ENCODE measurements around the gene MTMR6. TPM values are rescaled to one million over a fixed set of nuclear protein-coding genes. Genes with fewer than 3 reads are reported as not detected.

Gene MTMR6
- total RNA-seq, 1 experiment from 2014 or later: 28.9 TPM

DNA sequence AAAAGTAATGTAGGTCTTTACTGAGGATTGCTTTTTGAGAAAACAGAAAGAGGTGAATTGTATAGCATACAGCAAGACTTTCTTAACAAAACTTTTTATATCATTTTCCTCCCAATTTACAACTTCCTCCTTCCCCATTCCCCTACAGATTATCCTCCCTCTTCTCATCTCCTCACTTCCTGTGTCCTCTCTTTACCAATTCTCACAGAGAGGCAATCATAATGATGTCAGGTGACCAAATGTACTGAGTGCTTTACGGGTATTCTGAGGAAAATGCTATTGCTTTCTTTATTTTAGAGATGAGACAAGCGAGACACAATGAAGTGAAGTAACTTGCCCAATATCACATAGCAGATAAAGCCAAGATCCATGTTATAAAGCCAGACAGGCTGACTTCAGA lies 1.7 kb upstream of the MTMR6 start:
- TF ChIP-seq EZH2 (IDR thresholded peaks at IDR 0.05; ENCODE audit: borderline replicate concordance, low read depth, low read length, poor library complexity, severe bottlenecking): no peak
- TF ChIP-seq, protein P1, sequence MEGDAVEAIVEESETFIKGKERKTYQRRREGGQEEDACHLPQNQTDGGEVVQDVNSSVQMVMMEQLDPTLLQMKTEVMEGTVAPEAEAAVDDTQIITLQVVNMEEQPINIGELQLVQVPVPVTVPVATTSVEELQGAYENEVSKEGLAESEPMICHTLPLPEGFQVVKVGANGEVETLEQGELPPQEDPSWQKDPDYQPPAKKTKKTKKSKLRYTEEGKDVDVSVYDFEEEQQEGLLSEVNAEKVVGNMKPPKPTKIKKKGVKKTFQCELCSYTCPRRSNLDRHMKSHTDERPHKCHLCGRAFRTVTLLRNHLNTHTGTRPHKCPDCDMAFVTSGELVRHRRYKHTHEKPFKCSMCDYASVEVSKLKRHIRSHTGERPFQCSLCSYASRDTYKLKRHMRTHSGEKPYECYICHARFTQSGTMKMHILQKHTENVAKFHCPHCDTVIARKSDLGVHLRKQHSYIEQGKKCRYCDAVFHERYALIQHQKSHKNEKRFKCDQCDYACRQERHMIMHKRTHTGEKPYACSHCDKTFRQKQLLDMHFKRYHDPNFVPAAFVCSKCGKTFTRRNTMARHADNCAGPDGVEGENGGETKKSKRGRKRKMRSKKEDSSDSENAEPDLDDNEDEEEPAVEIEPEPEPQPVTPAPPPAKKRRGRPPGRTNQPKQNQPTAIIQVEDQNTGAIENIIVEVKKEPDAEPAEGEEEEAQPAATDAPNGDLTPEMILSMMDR (conservative IDR thresholded peaks at IDR 0.05; ENCODE audit: low read depth, low read length): no peak
- H3K27ac ChIP-seq (ENCODE audit: low read depth, low read length, poor library complexity, severe bottlenecking): peak overlapping the region; percentile 66
- H3K36me3 ChIP-seq (ENCODE audit: insufficient read depth, low read length, poor library complexity, severe bottlenecking): no peaks in the 10 kb centered on the region
- intact Hi-C loops (cut with micrococcal nuclease; ENCODE audit: unreplicated experiment): loop anchor here (5.0 kb wide), 1 partner anchor 117 kb away; the partner anchor contains the start of gene AMER2
- peak; percentile 74 for DNase-seq (ENCODE audit: low spot score)
- H3K27me3 ChIP-seq (replicated peaks; ENCODE audit: insufficient read depth, low read depth, low read length, poor library complexity): no peaks in the 10 kb centered on the region
- no peak overlapping the region for H3K4me3 ChIP-seq (ENCODE audit: low read depth, low read length, poor library complexity, severe bottlenecking)
- BruUV-seq (replicated peaks): no TSS peak
- CTCF ChIA-PET: no interaction called here
- H3K9me3 ChIP-seq (ENCODE audit: low read depth, low read length, poor library complexity, severe bottlenecking): no peaks in the 10 kb centered on the region
- POLR2A ChIA-PET (ENCODE audit: low non-redundant PET): no interaction called here
- H3K4me1 ChIP-seq (ENCODE audit: insufficient read depth, low read length, poor library complexity, severe bottlenecking): peaks cover 38% of the 10 kb centered on the region

DNA sequence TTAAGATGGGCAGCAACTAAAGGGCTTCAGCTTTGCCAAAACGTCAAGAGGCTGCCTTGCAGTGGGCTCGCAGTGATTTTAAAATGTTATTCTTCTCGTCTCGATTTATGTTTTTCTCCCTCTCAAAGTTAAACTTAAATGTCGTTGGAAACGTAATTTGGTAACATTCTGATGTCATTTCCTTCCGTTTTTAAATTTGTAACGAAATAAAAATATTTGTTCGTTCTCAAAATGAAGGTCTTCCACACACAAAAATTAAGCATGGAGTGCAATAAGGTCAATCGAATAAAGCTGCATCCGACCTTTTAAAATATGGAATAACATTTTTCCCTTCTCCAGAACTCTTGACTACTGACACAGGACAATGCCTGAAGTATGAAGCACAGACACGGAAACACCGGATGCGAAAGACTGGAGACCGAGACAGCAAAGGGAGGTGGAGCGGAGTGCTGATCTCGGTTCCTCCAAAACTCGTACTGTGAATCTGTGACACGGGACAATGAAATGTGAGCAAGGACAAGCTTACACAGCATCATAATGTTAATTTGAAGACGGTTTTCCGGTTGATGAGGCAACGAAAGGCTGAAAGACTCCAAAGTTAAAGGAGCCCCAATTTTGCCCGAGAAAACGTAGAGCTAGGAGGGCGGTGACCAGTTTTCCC lies 850 bp downstream of the MTMR6 start:
- Histone ChIP-seq H3K4me3 (ENCODE audit: low read depth, low read length, poor library complexity, severe bottlenecking) (peak overlapping the region; percentile 98), H3K27ac (ENCODE audit: low read depth, low read length, poor library complexity, severe bottlenecking) (peak overlapping the region; percentile 93), H3K27me3 (replicated peaks; ENCODE audit: insufficient read depth, low read depth, low read length, poor library complexity) (no peaks in the 10 kb centered on the region), H3K9me3 (ENCODE audit: low read depth, low read length, poor library complexity, severe bottlenecking) (no peaks in the 10 kb centered on the region), H3K36me3 (ENCODE audit: insufficient read depth, low read length, poor library complexity, severe bottlenecking) (no peaks in the 10 kb centered on the region), H3K4me1 (ENCODE audit: insufficient read depth, low read length, poor library complexity, severe bottlenecking) (peaks cover 38% of the 10 kb centered on the region)
- intact Hi-C loops (cut with micrococcal nuclease; ENCODE audit: unreplicated experiment): loop anchor here (5.0 kb wide), 1 partner anchor 114 kb away; the partner anchor contains the start of gene AMER2
- peak; percentile 66 for DNase-seq (ENCODE audit: low spot score)
- TSS peak; percentile 60 for BruUV-seq (replicated peaks)
- TF ChIP-seq, protein P1 (conservative IDR thresholded peaks at IDR 0.05; ENCODE audit: low read depth, low read length): no peak
- no peak for TF ChIP-seq EZH2 (IDR thresholded peaks at IDR 0.05; ENCODE audit: borderline replicate concordance, low read depth, low read length, poor library complexity, severe bottlenecking)
- ChIA-PET CTCF (no interaction called here), POLR2A (ENCODE audit: low non-redundant PET) (interaction anchor here (0.6 kb wide), 1 partner anchor 72 kb away, joined by 3 read pairs; no protein-coding TSS in a partner anchor)

DNA sequence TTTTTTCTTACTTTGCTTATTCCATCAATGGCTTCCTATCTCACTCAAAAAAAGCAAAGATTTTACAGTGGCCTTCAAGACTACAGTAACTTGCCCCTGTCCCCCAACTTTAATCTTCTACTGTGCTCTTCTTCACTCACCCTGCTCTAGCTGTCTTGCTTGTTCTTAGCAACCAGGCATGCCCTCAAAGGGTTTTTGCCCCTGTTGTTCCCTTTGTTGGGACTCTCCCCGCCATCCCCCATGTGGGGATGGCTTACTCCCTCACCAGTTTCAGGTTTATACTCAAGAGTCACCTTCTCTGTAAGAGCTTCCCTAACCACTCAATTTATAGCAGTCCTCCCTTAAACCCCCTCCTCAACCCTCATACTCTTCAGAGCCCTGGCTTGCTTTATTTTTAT lies 5.4 kb downstream of the MTMR6 start:
- CTCF ChIA-PET: no interaction called here
- POLR2A ChIA-PET (ENCODE audit: low non-redundant PET): no interaction called here

More for the DNA sequence above, 5.4 kb downstream of the MTMR6 start:
- DNase-seq (ENCODE audit: low spot score): no peak
- H3K36me3 ChIP-seq (ENCODE audit: insufficient read depth, low read length, poor library complexity, severe bottlenecking): no peaks in the 10 kb centered on the region
- no peaks in the 10 kb centered on the region for H3K27me3 ChIP-seq (replicated peaks; ENCODE audit: insufficient read depth, low read depth, low read length, poor library complexity)
- H3K4me1 ChIP-seq (ENCODE audit: insufficient read depth, low read length, poor library complexity, severe bottlenecking): peaks cover 46% of the 10 kb centered on the region
- TF ChIP-seq, protein P1 (conservative IDR thresholded peaks at IDR 0.05; ENCODE audit: low read depth, low read length): no peak
- TF ChIP-seq EZH2 (IDR thresholded peaks at IDR 0.05; ENCODE audit: borderline replicate concordance, low read depth, low read length, poor library complexity, severe bottlenecking): no peak
- intact Hi-C loops (cut with micrococcal nuclease; ENCODE audit: unreplicated experiment): no loop called here
- no TSS peak for BruUV-seq (replicated peaks)
- H3K4me3 ChIP-seq (ENCODE audit: low read depth, low read length, poor library complexity, severe bottlenecking): peak overlapping the region; percentile 5
- H3K27ac ChIP-seq (ENCODE audit: low read depth, low read length, poor library complexity, severe bottlenecking): peak overlapping the region; percentile 79
- no peaks in the 10 kb centered on the region for H3K9me3 ChIP-seq (ENCODE audit: low read depth, low read length, poor library complexity, severe bottlenecking)
